Measurements from ENCODE around the gene LRRC7.
"Not testable (repeated sequence)": the region's sequence is repeated elsewhere in the genome, so short reads cannot be mapped to it uniquely, and the experiment has no call there.

LRRC7 gene

GRCh38 chr1:69911301-69911801, 343.6 kb downstream of the LRRC7 start:
- no peak for DNase-seq

GRCh38 chr1:69913977-69914376, 346.3 kb downstream of the LRRC7 start:
- DNase-seq: peak; percentile 43

GRCh38 chr1:69914976-69915765, 347.4 kb downstream of the LRRC7 start:
- no peak for DNase-seq

- DNase-seq: no peak
These were observed 351.6 kb downstream of the LRRC7 start for GRCh38 chr1:69919129-69919921.

GRCh38 chr1:69919922-69920273, 352.2 kb downstream of the LRRC7 start:
- DNase-seq: no peak

GRCh38 chr1:69920426-69920825, 352.7 kb downstream of the LRRC7 start:
- DNase-seq: no peak

GRCh38 chr1:69921486-69921885, 353.8 kb downstream of the LRRC7 start:
- DNase-seq: no peak

GRCh38 chr1:69928234-69928633, 360.5 kb downstream of the LRRC7 start:
- DNase-seq: not testable (repeated sequence)

- DNase-seq: no peak
These were observed 361.8 kb downstream of the LRRC7 start for GRCh38 chr1:69929308-69930057.

- DNase-seq: no peak
These were observed 362.7 kb downstream of the LRRC7 start for GRCh38 chr1:69930396-69930795.

- DNase-seq: no peak
These were observed 365.0 kb downstream of the LRRC7 start for GRCh38 chr1:69932760-69933159.

GRCh38 chr1:69940231-69940630, 372.5 kb downstream of the LRRC7 start:
- no peak for DNase-seq

GRCh38 chr1:69940816-69941215, 373.1 kb downstream of the LRRC7 start:
- no peak for DNase-seq

GRCh38 chr1:69943030-69943429, 375.3 kb downstream of the LRRC7 start:
- no peak for DNase-seq

GRCh38 chr1:69946935-69947334, 379.2 kb downstream of the LRRC7 start:
- no peak for DNase-seq

GRCh38 chr1:69947837-69948236, 380.1 kb downstream of the LRRC7 start:
- no peak for DNase-seq

GRCh38 chr1:69952676-69953075, 385.0 kb downstream of the LRRC7 start:
- no peak for DNase-seq

- not testable (repeated sequence) for DNase-seq
These were observed 394.7 kb downstream of the LRRC7 start for GRCh38 chr1:69962452-69962851.

- DNase-seq: no peak
These were observed 399.6 kb downstream of the LRRC7 start for GRCh38 chr1:69967245-69967766.

- DNase-seq: no peak
These were observed 409.2 kb downstream of the LRRC7 start for GRCh38 chr1:69976896-69977295.

- DNase-seq: peak; percentile 74
These were observed 415.3 kb downstream of the LRRC7 start for GRCh38 chr1:69982992-69983391.

GRCh38 chr1:69985376-69985775, 417.7 kb downstream of the LRRC7 start:
- no peak for DNase-seq

- DNase-seq: no peak
These were observed 418.2 kb downstream of the LRRC7 start for GRCh38 chr1:69985901-69986439.
